Breast epithelium (tissue), 3 donors: ENCODE data around the gene PDLIM7.

Experiments used
- CTCF ChIP-seq, 3 donors: fragments of 450-650 bp; IDR thresholded peaks; one replicate each; pipeline ENCODE4 v1.5.1; 2016 to 2017; ENCODE audit warnings: antibody characterized with exemption in 3 of 3, mild to moderate bottlenecking in 3 of 3, moderate library complexity in 3 of 3
- POLR2A ChIP-seq: fragments of 450-650 bp; IDR thresholded peaks from one replicate; pipeline ENCODE4 v1.6.1; 2016; ENCODE audit warnings: antibody characterized with exemption, mild to moderate bottlenecking, moderate library complexity
- POLR2AphosphoS5 ChIP-seq, 3 donors: sonication (generic); formaldehyde crosslinking; IDR thresholded peaks; one replicate each; pipeline ENCODE4 v1.6.1; 2017; ENCODE audit warnings: antibody characterized with exemption in 3 of 3

GRCh38 chr5:177514541-177514940, 17.1 kb upstream of the PDLIM7 start:
- TF ChIP-seq CTCF (IDR thresholded peaks at IDR 0.05) (no peak), POLR2A (no peak), POLR2AphosphoS5 (IDR thresholded peaks at IDR 0.05) (no peak)
